ENCODE measurements around the gene MFSD2A. TPM values are rescaled to one million over a fixed set of nuclear protein-coding genes. Genes with fewer than 3 reads are reported as not detected.

The MFSD2A gene
- total and polyA plus RNA-seq, 4 donors, result 0.37 to 294 (median 171) TPM

GRCh38 chr1:39933956-39934941 lies 20.7 kb upstream of the MFSD2A start:
- TF ChIP-seq CTCF (IDR thresholded peaks at IDR 0.05; ENCODE audit: low read depth, low read length, missing input control) (no peak), YY1 (IDR thresholded peaks at IDR 0.05) (peak; percentile 69), SP1 (IDR thresholded peaks at IDR 0.05) (peak; percentile 99), HNF4G (IDR thresholded peaks at IDR 0.05) (peak; percentile 98), EGR1 (IDR thresholded peaks at IDR 0.05; ENCODE audit: low read depth in 2 of 2) (peak; percentile 60 to 95), MAX (IDR thresholded peaks at IDR 0.05) (peak; percentile 100), GABPA (IDR thresholded peaks at IDR 0.05 in 1 of 2, conservative IDR thresholded peaks at IDR 0.05 in 1 of 2) (peak in 1 of 2 donors; percentile 59), NR2F2 (IDR thresholded peaks at IDR 0.05) (peak; percentile 70), FOXA1 (IDR thresholded peaks at IDR 0.05) (peak; percentile 80), RAD21 (IDR thresholded peaks at IDR 0.05) (peak; percentile 43 to 59), REST (IDR thresholded peaks at IDR 0.05) (peak; percentile 68), FOXA2 (IDR thresholded peaks at IDR 0.05) (peak; percentile 72), RXRA (IDR thresholded peaks at IDR 0.05) (peak; percentile 97 to 100), ZBTB33 (IDR thresholded peaks at IDR 0.05) (peak; percentile 95), HNF4A (conservative IDR thresholded peaks at IDR 0.05) (peak; percentile 99), TAF1 (conservative IDR thresholded peaks at IDR 0.05) (no peak), JUND (IDR thresholded peaks at IDR 0.05) (peak; percentile 95), ATF3 (IDR thresholded peaks at IDR 0.05) (peak; percentile 82)
- Histone ChIP-seq H3K9me3 (ENCODE audit: control insufficient read depth in 4 of 4, low read length in 3 of 4) (no peaks in the 10 kb centered on the region), H3K9ac (ENCODE audit: low read depth in 1 of 2, low read length in 2 of 2) (peak overlapping the region; percentile 29 to 30), H3K27me3 (ENCODE audit: control insufficient read depth in 4 of 4, insufficient read depth in 4 of 4, low read length in 3 of 4) (no peaks in the 10 kb centered on the region), H3K36me3 (ENCODE audit: control insufficient read depth in 4 of 4, insufficient read depth in 3 of 4, low read depth in 1 of 4, low read length in 3 of 4) (no peaks in the 10 kb centered on the region), H3K27ac (ENCODE audit: low read depth in 1 of 2, low read length in 2 of 2) (peak overlapping the region; percentile 60 to 85), H3K4me1 (ENCODE audit: control insufficient read depth in 4 of 4, insufficient read depth in 4 of 4, low read length in 3 of 4) (peaks cover 17 to 55% (median 39%) of the 10 kb centered on the region in 4 donors), H3K4me3 (ENCODE audit: low read depth in 1 of 3, low read length in 3 of 3) (no peak overlapping the region)
- peak; percentile 60 for DNase-seq (ENCODE audit: low spot score)
- 17% methylated on average over 12 of the region's 12 CpGs for WGBS

All from liver (tissue), 9 donors.